HCT116 (cell line): Measurements from ENCODE around the gene U2AF1L4.

Source experiments
- CBX3 ChIP-seq: IDR thresholded peaks from 2 replicates; pipeline ENCODE4 v1.6.1; 2012; ENCODE audit warnings: low read depth
- CEBPB ChIP-seq: IDR thresholded peaks from 2 replicates; pipeline ENCODE4 v1.6.1; 2012; ENCODE audit warnings: low read depth
- EGR1 ChIP-seq: IDR thresholded peaks from 2 replicates; pipeline ENCODE4 v1.6.1; 2012; ENCODE audit warnings: low read depth
- EZH2 ChIP-seq: fragments of 200-600 bp; sonication (generic); IDR thresholded peaks from 2 replicates; pipeline ENCODE4 v1.6.1; 2017; ENCODE audit warnings: antibody characterized with exemption, mixed run types
- EZH2phosphoT487 ChIP-seq: fragments of 200-600 bp; IDR thresholded peaks from 2 replicates; pipeline ENCODE4 v1.6.1; 2018; ENCODE audit warnings: antibody characterized with exemption, borderline replicate concordance
- FOSL1 ChIP-seq: IDR thresholded peaks from 2 replicates; pipeline ENCODE4 v1.6.1; 2012; ENCODE audit warnings: low read depth
- JUND ChIP-seq: IDR thresholded peaks from 2 replicates; pipeline ENCODE4 v1.6.1; 2012
- MAX ChIP-seq: IDR thresholded peaks from 2 replicates; pipeline ENCODE4 v1.6.1; 2012
- POLR2A ChIP-seq: IDR thresholded peaks from 2 replicates; pipeline ENCODE4 v1.7.0; 2011; ENCODE audit warnings: borderline replicate concordance; ENCODE audit not compliant: insufficient read depth, insufficient read length; ENCODE audit errors: extremely low read depth
- POLR2AphosphoS5 ChIP-seq: IDR thresholded peaks from 2 replicates; pipeline ENCODE4 v1.6.1; 2011; ENCODE audit warnings: mild to moderate bottlenecking, low read depth, low read length, moderate library complexity
- SP1 ChIP-seq: IDR thresholded peaks from 2 replicates; pipeline ENCODE4 v1.6.1; 2012; ENCODE audit warnings: low read depth
- TF ChIP-seq, protein P1 (sequence below), 3 experiments: fragments of 200-600 bp in 1 of 3; sonication (generic) in 1 of 3; IDR thresholded peaks in 2 of 3; conservative IDR thresholded peaks in 1 of 3; 2 replicates each; pipeline ENCODE4 v1.5.1; 2012 to 2017; ENCODE audit warnings: low read depth in 2 of 3, low read length in 2 of 3, antibody characterized with exemption in 1 of 3, borderline replicate concordance in 1 of 3, control low read depth in 1 of 3, mild to moderate bottlenecking in 1 of 3, mixed read lengths in 1 of 3, mixed run types in 1 of 3, moderate library complexity in 1 of 3; ENCODE audit not compliant: insufficient read depth in 1 of 3

DNA sequence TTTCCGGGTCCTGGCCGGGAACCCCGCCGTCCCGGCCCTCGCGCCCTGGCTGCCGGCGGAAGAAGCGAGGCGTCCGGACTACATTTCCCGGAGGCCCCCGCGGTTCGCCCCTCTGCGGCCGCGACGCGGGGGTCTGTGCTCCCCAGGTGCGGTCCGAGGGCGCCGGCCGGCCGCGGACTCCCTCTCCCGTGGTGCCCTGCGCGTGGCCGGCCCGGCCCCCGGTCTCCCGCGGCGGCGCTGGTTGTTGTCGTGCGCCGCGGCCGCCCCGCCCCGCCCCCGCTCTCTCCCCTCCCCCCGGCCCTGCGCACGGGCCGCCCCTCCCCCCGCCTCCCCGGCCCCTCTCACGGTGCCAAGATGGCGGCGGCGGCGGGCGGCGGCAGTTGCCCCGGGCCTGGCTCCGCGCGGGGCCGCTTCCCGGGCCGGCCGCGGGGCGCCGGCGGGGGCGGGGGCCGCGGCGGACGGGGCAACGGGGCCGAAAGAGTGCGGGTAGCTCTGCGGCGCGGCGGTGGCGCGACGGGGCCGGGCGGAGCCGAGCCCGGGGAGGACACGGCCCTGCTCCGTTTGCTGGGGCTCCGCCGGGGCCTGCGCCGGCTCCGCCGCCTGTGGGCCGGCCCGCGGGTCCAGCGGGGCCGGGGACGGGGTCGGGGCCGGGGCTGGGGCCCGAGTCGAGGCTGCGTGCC, 27.4 kb downstream of the U2AF1L4 start, which contains the start of gene KMT2B:
- TF ChIP-seq, protein P1, sequence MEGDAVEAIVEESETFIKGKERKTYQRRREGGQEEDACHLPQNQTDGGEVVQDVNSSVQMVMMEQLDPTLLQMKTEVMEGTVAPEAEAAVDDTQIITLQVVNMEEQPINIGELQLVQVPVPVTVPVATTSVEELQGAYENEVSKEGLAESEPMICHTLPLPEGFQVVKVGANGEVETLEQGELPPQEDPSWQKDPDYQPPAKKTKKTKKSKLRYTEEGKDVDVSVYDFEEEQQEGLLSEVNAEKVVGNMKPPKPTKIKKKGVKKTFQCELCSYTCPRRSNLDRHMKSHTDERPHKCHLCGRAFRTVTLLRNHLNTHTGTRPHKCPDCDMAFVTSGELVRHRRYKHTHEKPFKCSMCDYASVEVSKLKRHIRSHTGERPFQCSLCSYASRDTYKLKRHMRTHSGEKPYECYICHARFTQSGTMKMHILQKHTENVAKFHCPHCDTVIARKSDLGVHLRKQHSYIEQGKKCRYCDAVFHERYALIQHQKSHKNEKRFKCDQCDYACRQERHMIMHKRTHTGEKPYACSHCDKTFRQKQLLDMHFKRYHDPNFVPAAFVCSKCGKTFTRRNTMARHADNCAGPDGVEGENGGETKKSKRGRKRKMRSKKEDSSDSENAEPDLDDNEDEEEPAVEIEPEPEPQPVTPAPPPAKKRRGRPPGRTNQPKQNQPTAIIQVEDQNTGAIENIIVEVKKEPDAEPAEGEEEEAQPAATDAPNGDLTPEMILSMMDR (IDR thresholded peaks at IDR 0.05 in 2 of 3, conservative IDR thresholded peaks at IDR 0.05 in 1 of 3; ENCODE audit: borderline replicate concordance in 1 of 3, insufficient read depth in 1 of 3, low read depth in 2 of 3, low read length in 2 of 3), result no peak
- TF ChIP-seq POLR2AphosphoS5, result no peak
- no peak for TF ChIP-seq CEBPB
- TF ChIP-seq FOSL1, result no peak
- TF ChIP-seq EZH2phosphoT487, result no peak
- no peak for TF ChIP-seq MAX
- no peak for TF ChIP-seq POLR2A
- no peak for TF ChIP-seq SP1
- no peak for TF ChIP-seq EZH2
- no peak for TF ChIP-seq EGR1
- TF ChIP-seq JUND, result no peak
- no peak for TF ChIP-seq CBX3
